DMS79 (cell line): ENCODE measurements around the gene SH3BGRL2.
A peak's percentile ranks its signal among the peaks of the same experiment; 100 is the strongest.

Source experiments
- DNase-seq: peaks from one replicate; lab custom pipeline; 2025; lab: John Stamatoyannopoulos, UW

SH3BGRL2 gene

GRCh38 chr6:79630883-79631692, at the start of gene SH3BGRL2:
Gene SH3BGRL2, plus strand, starts transcription at chr6:79631329. Its CDS starts 133 bp downstream, at chr6:79631462.
- peak; percentile 73 for DNase-seq

- DNase-seq, result no peak
Observed at GRCh38 chr6:79584332-79584731, 46.8 kb upstream of the SH3BGRL2 start.

DNA sequence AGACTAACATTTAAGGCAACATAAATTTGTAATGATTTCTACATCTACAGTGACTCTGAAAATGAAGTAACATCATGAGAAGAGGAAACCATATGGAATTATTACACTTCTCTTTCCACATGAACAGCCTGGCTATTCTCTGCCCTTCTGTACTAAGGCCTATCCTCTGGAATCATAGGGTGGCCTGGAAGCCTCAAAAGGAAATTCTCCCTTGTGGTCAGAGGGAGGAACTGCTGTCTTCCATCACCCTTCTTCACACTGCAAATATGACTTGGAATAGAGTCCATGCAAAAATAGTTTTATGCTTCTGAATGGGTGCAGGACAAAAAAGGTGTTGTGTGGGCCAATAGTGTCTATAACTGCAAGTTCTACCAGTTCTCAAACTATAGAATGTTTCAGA, 44.6 kb upstream of the SH3BGRL2 start:
- no peak for DNase-seq

DNA sequence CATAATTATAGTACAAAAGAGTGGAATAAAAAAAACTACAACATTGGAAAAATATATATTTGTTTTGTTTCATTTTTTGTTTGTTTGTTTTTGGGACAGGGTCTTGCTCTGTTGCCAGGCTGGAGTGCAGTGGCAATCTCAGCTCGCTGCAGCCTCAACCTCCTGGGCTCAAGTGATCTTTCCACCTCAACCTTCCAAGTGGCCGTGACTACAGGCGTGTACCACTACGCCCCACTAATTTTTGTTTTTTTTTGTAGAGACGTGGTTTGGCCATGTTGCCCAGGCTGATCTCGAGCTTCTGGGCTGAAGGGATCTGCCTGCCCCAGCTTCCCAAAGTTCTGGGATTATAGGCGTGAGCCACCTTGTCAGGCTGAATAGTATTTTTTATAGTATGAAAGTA, 41.4 kb upstream of the SH3BGRL2 start:
- no peak for DNase-seq

- DNase-seq, result no peak
Observed at GRCh38 chr6:79597155-79597554, 34.0 kb upstream of the SH3BGRL2 start.

DNA sequence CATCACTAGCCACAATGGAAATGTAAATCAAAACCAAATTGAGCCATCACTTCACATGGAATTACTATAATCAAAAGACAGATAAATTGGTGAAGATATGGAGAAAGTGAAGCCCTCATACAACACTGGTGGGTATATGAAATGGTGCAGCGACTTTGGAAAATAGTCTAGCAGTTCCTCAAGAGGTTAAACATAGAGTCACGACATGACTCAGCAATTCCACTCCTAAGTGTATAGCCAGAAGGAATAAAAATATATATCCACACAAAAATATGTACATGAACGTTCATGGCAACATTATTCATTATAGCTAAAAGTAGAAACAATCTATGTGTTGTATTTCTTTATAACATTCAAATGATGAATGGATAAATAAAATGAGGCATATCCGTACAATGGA, 33.1 kb upstream of the SH3BGRL2 start:
- no peak for DNase-seq

DNA sequence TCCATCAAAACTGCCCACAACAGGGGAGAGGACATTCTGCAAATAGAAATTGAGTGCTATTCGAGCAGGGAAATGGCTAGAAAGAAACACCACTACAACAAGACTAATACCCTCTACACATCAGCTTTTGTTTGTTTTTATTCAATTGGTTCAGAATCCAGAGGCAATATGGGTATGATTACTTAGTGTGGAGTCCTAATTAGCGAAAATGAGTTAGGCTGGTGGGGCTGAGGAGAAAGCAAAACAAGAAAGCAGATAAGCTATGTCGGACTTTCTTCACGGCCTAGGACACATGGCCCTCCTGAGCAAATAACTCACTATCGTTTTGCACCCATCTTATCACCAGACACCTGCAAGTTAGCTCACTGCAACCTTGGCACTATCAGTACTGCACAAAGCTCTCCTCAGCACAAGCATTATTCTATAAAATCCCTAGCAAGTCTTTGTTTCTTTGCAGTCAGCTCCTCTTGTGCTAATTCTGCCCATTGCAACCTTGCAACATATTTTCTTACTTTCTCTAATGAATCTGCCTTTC, 31.3 kb upstream of the SH3BGRL2 start:
- DNase-seq, result no peak

DNA sequence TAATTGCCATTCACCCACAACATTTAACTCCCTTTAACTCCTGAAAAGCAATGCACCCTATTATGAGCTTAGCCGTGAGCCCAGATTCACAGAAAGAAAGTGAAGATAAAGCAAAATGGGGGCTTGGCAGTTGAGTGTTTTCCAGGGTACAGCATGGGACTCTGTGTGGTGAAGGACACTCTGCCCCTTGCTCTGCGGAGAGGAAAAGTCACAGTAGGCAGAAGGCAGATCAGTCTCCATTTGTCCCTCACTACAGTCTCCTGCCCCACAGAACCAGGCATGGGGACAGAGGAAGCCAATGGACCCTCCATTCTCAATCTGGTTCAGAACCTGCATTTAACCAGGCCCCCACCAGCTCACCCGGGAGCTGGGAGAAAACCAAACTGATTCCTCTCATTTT, 30.8 kb upstream of the SH3BGRL2 start:
- DNase-seq, result no peak

DNA sequence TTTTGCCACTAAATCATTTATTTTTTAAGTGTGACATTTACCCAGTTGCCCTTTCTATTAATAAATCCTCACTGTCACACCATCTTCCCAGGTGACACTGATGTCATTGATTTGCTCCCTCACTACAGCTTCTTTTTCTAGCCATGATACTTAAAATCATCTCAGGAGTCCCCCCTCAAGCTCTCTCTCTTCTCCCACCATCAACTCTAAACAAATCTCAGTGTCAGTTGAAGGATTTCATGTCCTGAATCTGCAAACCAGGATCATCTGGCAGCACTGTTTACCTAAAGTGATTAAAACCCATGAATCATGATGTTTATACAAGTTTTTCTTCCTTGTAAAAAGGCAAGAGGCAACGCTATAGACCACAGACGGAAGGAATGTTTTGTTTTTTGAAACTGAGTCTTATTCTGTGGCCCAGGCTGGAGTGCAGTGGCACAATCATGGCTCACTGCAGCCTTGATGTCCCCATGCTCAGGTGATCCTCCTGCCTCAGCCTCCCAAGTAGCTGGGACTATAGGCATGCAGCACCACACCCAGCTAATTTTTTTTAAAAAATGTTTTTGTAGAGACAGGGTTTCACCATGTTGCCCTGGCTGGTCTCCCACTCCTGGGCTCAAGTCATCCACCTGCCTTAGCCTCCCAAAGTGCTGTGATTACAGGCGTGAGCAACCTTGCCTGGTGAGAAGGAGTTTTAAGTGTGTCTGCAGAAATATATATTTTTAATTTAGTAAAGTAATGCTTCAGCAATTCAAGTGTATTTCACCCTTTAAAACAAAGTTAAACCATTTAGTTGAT, 30.1 kb upstream of the SH3BGRL2 start:
- DNase-seq, result no peak

DNA sequence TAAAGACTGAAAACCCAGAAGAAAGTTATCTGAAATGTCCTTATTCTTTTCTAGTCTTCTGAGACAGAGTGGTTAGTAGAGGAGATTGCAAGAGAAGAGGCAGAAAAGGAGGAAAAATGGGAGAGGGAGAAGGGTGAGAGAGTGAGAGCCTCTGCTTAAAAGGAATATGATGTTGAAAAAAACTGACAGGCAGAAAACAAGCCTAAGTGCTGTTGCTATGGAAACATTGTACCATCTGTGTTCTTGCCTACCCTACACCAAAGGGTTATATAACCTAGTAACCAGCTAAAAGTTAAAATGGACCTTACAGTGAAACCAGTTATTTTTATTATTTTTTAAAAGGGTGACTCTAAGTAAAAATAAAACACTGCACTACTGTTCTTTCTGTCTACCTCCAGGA, 28.3 kb upstream of the SH3BGRL2 start:
- peak; percentile 3 for DNase-seq

- no peak for DNase-seq
Observed at GRCh38 chr6:79604583-79605037, 26.5 kb upstream of the SH3BGRL2 start.

DNA sequence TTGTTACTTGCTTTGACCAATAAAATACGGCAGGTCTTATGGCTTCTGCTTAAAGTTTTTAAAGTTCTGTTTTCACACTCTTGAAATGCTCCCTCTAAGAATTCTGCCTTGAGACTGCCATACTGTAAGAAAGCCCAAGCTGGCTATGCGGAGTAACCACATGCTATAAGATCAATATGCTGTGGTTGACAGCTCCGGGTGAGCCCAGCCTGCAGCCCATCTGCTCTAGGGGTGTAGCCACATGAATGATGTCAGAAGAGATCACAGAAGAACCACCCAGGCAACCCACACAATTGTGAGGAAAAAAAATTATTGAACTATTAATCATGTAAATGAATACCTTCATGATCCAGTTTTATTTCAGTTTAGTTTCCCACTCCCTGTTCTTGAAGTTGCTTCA, 26.1 kb upstream of the SH3BGRL2 start:
- DNase-seq, result no peak

DNA sequence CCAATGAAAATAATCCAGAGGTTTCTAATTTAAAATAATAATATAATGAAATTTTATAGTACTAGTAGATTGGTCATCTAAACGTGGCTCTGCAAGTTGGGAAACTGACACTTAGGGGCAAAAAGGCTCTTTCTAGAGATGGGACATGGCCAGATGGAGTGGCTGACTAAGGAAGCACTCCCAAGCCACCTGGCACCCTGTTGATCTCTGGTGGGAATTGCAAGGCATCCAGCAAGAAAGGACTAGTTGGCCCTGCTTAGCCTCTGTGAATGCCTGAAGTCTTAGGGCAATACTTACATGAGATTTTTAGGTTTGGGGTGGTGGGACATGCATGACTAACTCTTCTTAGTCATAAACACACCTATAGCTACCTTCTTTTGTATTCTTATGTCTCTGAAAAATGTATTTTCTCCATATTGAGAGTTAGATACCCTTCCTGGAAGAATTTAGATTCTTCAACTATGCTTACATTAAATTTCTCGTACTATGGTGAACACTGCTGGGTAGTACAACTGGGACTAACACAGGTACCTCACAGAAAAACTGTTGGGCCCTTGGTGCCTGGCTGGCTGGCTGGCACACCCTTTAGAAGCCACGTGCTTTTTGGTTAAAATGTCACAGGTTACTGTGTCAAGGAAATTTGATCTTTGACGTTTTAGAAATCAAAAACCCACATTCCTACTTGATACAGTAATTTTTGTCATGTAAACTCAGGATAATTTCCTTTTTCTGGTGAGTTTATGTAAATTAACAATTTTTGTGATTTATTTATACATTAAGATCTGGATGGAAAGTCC, 25.0 kb upstream of the SH3BGRL2 start:
- no peak for DNase-seq

GRCh38 chr6:79607000-79607399, 24.1 kb upstream of the SH3BGRL2 start:
- DNase-seq, result no peak

GRCh38 chr6:79608334-79609224, 22.6 kb upstream of the SH3BGRL2 start:
- DNase-seq, result no peak

DNA sequence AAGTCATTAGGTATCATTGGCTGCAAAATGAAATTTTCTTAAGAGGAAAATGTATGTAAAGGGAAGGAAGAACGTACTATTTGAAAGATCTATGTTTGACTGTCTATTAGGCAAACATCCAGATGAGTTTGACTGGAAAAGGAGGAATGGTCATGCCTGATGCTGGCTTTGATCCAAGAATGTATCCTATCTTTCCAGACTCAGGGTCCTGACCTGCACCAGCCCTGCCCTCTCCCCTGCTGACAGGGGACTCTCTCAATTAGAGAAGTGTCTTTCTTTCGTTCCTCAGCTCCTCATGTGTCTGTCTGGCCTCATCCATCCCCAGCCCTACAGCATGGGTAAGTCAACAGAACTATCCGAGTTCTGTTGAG, 21.9 kb upstream of the SH3BGRL2 start:
- DNase-seq, result no peak

GRCh38 chr6:79610306-79611009, 20.7 kb upstream of the SH3BGRL2 start:
- DNase-seq, result no peak

GRCh38 chr6:79612457-79612856, 18.7 kb upstream of the SH3BGRL2 start:
- DNase-seq, result no peak

- DNase-seq, result no peak
Observed at GRCh38 chr6:79612918-79613317, 18.2 kb upstream of the SH3BGRL2 start.

DNA sequence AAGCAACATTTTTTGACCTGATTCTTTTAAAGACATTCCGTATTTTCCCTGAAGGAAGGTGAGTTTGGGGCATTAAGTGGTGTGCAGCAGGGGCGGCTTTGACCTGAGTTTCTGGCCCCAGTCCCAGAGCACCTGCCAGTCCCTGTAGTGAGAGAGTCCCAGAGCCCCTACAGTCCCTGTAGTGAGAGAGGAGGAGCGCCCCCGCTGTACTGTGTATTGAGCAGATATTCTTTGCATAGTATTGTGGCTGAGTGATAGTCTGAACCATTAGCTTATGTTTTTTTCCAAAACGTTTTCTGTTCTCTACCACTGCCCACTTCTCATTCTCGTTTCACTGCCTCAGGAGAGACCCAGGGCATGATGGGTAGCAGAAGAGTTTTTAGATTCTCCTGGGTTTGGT, 17.2 kb upstream of the SH3BGRL2 start:
- DNase-seq, result no peak
